HG02678 (cell line): ENCODE results near the gene ATG5.

Experiments used
- ATAC-seq: cut with Tn5 transposase; IDR thresholded peaks from one replicate; pipeline ENCODE4 v1.9.1; 2021; ENCODE audit warnings: mild to moderate bottlenecking, moderate library complexity; ENCODE audit not compliant: unreplicated experiment

The ATG5 gene

DNA sequence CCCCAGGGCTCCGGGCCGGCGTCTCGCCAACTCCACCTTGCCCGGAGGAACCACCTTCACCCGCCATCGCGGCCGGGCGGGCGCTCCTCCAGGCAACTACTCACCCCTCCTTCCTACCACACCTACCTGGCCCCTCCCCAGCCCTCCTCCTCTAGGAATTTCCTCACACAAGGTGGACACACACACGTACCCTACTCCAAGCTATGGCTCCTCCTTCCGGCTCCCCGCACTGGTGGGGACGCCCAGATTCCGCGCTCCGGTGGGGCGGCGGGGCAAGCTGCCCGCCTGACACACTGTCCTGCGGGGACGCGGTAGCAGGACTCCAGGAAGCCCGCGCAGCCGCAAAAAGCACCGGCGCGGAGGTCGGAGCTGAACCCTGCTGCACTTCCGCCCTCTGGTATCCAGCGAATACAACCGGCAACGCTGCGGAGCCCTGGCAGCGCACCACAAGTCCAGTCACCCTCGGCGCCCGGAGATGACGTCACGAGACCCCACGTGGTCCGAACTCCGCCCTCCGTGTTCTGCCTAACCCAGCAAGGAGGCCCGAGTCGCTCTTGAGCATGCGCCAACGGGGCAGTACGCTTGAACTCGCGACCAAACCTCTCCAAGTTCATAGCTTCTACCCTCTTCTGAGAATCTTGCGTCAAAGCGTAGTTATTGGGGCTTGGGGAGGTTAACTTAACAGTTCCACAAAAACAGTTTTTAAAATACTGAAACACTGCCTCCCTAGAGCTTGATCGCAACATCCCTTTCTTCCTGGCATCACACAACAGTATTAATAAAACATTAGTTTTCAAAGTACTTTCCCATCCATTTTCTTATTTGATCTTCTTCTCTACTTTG lies at the start of gene ATG5:
ATG5 (minus strand) TSS at position 425 of the 843 bp plus-strand sequence. CDS start 9,552 bp downstream, outside the sequence.
- peak; percentile 97 for ATAC-seq

DNA sequence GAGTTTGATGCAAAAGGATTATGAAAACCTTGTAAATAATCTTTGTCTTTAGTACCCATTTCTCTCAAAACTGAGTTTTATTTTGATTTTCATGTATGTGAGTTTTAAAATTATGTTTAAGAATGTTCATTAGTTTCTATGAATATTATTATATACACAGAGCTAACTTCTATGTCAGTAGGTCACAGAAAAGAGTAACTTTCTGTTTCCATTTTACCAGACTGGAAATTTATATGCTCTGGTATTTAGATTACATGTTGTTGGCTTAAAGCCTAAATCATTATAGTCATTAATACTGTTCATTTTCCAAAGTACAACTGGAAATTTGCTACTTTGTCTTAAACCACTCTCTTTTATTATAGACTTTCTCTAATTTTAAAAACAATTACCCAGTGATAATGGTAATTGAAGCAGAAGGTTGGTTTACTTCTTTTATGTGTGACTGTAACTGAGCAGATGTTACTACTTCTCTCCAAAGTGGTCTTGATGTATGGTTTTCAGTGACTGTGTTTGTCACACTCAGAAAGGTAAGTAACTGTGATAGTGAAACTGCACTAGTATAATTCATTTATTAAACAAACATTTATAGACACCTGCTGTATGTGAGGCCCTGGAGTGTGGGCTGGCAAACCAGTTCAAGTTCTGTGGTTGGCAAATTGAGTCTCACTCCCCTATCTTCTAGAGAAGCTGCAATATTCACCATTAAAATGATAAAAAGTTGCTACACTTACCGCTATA lies 48.1 kb upstream of the ATG5 start:
- ATAC-seq, result no peak

DNA sequence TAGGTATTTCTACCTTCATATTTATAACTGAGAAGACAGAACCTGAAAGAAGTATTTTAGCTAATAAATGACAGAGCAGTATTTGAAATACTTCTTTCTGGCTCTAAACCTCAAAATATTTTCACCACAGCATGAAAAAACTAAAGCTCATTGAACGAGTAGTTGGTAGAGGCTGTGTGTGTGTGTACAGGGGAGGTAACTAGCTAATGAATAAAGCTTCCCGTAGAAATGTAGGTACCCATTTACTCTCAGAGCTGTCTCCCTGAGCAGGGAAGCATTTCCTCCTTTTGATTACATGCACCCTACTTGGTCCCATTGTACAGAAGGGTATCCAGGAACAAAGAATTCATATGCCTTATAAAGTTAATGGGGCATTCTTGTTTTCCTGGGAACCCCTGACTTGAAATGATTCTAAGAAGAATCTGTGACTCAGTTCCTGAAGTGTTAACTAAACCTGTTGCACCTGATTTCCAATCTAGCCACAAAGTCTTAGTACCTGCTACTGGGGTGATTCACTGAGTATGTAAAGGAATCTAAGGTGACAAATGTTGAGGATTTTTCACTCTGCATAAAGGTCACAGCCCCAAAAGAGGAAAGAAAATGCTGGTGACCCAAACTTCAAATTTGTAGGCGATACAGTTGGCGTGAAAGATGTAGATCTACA lies 47.4 kb upstream of the ATG5 start:
- no peak for ATAC-seq

GRCh38 chr6:106370639-106371038 lies 45.1 kb upstream of the ATG5 start:
- no peak for ATAC-seq

DNA sequence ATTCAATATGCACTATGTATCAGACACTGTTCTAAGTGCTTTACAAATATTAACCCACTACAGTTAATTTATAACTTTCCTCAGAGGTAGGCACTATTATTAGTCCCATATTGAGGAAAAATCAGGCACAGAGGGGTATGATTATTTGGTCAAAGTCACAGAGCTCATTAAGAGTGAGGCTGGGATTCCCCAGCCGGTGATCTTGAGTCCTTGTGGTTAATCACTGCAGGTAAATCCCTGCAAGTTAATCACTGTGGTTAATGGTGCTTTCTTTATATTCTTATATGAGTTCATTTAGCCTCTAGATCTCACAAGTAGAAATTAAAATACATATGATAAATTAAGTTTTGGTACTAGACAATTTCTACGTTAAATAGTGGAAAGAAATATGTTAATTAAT lies 44.2 kb upstream of the ATG5 start:
- ATAC-seq, result no peak

GRCh38 chr6:106363401-106364138 lies 38.0 kb upstream of the ATG5 start:
- no peak for ATAC-seq

GRCh38 chr6:106360989-106361430 lies 35.5 kb upstream of the ATG5 start:
- ATAC-seq, result peak; percentile 27

DNA sequence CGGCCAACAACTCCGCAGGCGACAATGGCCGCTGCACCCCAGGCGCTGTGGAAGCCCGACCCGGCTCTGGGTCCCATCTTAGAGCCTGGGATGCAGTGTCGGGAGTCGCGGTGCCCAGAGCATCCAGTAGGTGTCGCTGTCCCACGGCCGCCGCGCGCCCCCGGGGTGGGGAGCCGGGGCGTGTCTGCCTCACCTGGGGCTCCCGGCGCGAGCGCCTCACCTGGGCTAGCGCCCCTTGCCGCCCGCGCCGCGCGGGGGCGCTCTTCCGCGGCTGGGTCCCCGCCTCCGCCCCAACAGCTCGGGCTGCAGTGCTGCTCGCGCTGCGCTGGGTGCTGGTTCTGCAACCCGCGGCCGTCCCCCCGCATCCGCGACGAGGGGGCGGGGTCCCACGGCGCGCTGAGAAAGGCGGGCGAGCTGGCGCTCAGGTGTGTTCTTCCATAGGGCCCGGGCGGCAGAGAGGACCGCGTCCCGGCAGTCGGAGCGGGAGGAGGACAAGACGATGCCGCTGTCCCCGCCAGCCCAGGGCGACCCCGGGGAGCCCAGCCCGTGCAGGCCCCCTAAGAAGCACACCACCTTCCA lies 34.9 kb upstream of the ATG5 start, which contains the start of gene CRYBG1:
CRYBG1 (plus strand) TSS at position 308 of the 579 bp plus-strand sequence; CDS start at position 500, 192 bp downstream.
- ATAC-seq, result peak; percentile 76

GRCh38 chr6:106359959-106360409 lies 34.4 kb upstream of the ATG5 start:
- ATAC-seq, result peak; percentile 26

DNA sequence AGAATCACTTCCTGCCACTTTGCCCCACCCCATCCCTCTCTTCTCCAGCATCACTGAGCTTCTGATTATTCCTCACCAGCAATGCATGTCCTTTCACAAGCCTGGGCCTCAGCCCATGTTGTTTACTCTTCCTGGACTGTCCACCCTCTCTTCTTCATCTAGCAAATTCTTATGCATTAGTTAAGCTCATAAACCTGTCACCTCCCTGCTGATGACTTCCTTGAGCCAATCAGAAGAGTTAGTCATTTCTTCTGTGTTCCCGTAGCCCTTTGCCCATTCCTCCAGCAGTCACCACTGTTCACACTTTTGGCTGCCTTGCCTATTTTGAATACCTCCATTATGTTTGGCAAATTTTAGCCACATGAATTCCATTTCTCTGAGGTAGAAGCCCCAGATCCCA lies 30.8 kb upstream of the ATG5 start:
- ATAC-seq, result no peak

DNA sequence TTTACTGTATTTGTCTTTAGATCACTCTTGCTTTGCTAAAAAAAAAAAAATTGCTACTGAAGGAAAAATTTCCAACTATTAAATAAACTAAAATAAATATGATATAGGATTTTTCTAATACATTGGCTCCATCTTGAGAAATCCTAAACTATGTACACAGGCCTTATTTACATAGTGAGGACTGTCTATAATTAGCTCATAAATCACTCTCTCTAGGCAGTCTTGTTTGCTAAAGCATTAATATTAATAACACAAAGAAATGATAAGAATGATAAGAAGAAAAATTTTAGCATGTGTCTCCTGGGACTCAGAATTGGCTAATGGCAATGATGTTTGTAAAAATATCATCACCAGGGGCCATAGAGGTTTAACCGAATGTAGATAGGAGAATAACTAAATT lies 21.7 kb upstream of the ATG5 start:
- no peak for ATAC-seq

GRCh38 chr6:106339334-106340029 lies 13.9 kb upstream of the ATG5 start:
- peak; percentile 77 for ATAC-seq

GRCh38 chr6:106334646-106335448 lies 9.3 kb upstream of the ATG5 start:
- no peak for ATAC-seq

- ATAC-seq, result no peak
These were observed 729 bp downstream of the ATG5 start for GRCh38 chr6:106324726-106325335.

DNA sequence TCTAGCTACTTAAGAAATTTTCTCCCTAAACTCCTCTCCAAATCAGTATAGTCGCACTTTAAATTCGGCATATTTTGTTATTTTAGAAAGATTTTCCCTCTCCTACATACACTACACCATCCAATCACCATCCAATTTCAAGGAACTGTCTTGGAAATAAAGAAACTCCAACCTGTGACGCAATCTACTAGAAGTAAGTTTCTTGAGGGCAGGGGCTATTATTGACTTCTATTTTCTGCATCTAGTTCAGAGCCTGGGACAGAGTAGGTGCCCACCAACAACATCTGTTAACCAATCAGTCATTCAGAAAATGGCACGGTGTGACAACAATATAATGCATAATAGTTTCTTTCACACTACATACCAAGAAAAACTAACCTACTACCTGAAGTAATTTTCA lies 3.6 kb downstream of the ATG5 start:
- no peak for ATAC-seq

- no peak for ATAC-seq
These were observed 6.7 kb downstream of the ATG5 start for GRCh38 chr6:106318851-106319250.

DNA sequence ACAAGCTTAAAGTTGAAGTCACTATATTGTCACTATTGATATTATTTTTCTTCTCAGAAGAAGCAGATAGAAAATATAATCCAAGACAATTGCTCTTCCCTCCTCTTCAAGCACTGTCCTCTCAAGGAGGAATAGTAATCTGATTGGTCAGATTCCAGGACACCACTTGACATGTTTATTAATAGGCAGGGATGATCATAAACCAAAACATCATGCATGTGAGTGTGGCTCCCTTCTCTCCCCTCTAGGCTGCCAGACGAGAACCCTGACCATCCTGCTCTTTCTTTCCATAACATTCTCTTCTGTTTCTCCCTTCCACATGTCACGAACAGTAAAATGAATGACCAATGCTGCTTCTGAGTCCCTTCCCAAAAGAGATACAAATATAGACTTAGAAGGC lies 7.5 kb downstream of the ATG5 start:
- ATAC-seq, result no peak

DNA sequence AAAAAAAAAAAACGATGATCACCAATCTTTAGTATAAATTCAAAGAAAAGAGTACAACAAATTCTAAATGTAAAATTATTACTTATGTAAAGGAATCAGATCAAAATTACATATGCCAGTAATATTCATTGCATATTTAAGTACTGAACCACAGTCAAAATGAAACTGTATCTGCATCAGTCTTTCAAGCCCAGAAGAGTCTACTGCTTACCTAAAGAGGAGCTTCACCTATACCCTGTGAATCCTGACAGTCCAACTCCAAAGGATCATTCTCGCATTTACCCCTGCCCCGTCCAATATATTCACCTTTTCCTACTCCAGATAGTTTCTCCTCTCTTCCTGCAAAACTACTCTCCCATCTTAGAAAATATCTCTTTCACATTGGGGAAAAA lies 9.2 kb downstream of the ATG5 start:
- no peak for ATAC-seq
